Epidermal melanocyte (primary cell): ENCODE results near the gene SLC52A3.
"Not testable (repeated sequence)": the region's sequence is repeated elsewhere in the genome, so short reads cannot be mapped to it uniquely, and the experiment has no call there.

Source experiments
- DNase-seq: peaks from one replicate; pipeline ENCODE4 v3.0.0; 2011; ENCODE audit warnings: low spot score; ENCODE audit not compliant: insufficient read length

The SLC52A3 gene

GRCh38 chr20:768426-768978 is at the start of gene SLC52A3:
TSS of gene SLC52A3 (minus strand) at chr20:768500. CDS start at chr20:765774, 2,726 bp downstream.
- no peak for DNase-seq

- DNase-seq: peak; percentile 77
Observed at GRCh38 chr20:815914-816606, 47.8 kb upstream of the SLC52A3 start.

GRCh38 chr20:815226-815625 is 46.9 kb upstream of the SLC52A3 start:
- DNase-seq: no peak

- DNase-seq: no peak
Observed at GRCh38 chr20:813390-813789, 45.1 kb upstream of the SLC52A3 start.

- DNase-seq: not testable (repeated sequence)
Observed at GRCh38 chr20:812435-812814, 44.1 kb upstream of the SLC52A3 start.

GRCh38 chr20:811776-812434 is 43.6 kb upstream of the SLC52A3 start:
- not testable (repeated sequence) for DNase-seq

- DNase-seq: no peak
Observed at GRCh38 chr20:805713-806112, 37.4 kb upstream of the SLC52A3 start.

- DNase-seq: no peak
Observed at GRCh38 chr20:801678-802077, 33.4 kb upstream of the SLC52A3 start.

- not testable (repeated sequence) for DNase-seq
Observed at GRCh38 chr20:800026-800425, 31.7 kb upstream of the SLC52A3 start.

GRCh38 chr20:798746-799145 is 30.4 kb upstream of the SLC52A3 start:
- not testable (repeated sequence) for DNase-seq

GRCh38 chr20:796921-797320 is 28.6 kb upstream of the SLC52A3 start:
- no peak for DNase-seq

- DNase-seq: no peak
Observed at GRCh38 chr20:792248-792647, 23.9 kb upstream of the SLC52A3 start.

GRCh38 chr20:791056-791455 is 22.8 kb upstream of the SLC52A3 start:
- no peak for DNase-seq

GRCh38 chr20:787825-788224 is 19.5 kb upstream of the SLC52A3 start:
- DNase-seq: no peak

GRCh38 chr20:779771-780170 is 11.5 kb upstream of the SLC52A3 start:
- no peak for DNase-seq

- no peak for DNase-seq
Observed at GRCh38 chr20:776165-776564, 7.9 kb upstream of the SLC52A3 start.

- no peak for DNase-seq
Observed at GRCh38 chr20:775679-776135, 7.4 kb upstream of the SLC52A3 start.

- DNase-seq: no peak
Observed at GRCh38 chr20:774660-775057, 6.4 kb upstream of the SLC52A3 start.

- no peak for DNase-seq
Observed at GRCh38 chr20:774016-774659, 5.8 kb upstream of the SLC52A3 start.

- DNase-seq: no peak
Observed at GRCh38 chr20:772806-773205, 4.5 kb upstream of the SLC52A3 start.

- DNase-seq: no peak
Observed at GRCh38 chr20:771741-772464, 3.6 kb upstream of the SLC52A3 start.

- DNase-seq: no peak
Observed at GRCh38 chr20:770691-771090, 2.4 kb upstream of the SLC52A3 start.
